ENCODE results near the gene RAD51B. TPM values are rescaled to one million over a fixed set of nuclear protein-coding genes. Genes with fewer than 3 reads are reported as not detected.

Gene RAD51B
- polyA plus RNA-seq, 1 donor (not counting 4 experiments of a cell fraction or from before 2014, with no cell fraction given), result 13.3 TPM

DNA sequence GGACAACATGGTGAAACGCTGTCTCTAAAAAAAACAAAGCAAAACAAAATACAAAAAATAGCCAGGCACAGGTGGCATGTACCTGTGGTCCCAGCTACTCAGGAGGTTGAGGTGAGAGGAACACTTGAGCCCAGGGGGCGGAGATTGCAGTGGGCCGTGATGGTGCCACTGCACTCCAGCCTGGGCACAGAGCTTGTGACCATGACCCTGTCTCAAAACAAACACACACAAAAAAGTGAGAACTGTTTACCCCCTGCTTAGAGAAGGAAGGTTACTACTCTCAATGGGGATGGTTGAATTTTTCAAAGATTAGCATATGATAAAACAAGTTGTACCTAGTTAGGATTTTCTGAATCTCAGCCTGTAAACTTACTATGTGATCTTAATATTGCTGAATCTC lies 905.3 kb downstream of the RAD51B start:
- TF ChIP-seq EZH2 (IDR thresholded peaks at IDR 0.05; ENCODE audit: low read length), result no peak
- TF ChIP-seq, protein P1, sequence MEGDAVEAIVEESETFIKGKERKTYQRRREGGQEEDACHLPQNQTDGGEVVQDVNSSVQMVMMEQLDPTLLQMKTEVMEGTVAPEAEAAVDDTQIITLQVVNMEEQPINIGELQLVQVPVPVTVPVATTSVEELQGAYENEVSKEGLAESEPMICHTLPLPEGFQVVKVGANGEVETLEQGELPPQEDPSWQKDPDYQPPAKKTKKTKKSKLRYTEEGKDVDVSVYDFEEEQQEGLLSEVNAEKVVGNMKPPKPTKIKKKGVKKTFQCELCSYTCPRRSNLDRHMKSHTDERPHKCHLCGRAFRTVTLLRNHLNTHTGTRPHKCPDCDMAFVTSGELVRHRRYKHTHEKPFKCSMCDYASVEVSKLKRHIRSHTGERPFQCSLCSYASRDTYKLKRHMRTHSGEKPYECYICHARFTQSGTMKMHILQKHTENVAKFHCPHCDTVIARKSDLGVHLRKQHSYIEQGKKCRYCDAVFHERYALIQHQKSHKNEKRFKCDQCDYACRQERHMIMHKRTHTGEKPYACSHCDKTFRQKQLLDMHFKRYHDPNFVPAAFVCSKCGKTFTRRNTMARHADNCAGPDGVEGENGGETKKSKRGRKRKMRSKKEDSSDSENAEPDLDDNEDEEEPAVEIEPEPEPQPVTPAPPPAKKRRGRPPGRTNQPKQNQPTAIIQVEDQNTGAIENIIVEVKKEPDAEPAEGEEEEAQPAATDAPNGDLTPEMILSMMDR (optimal IDR thresholded peaks at IDR 0.05 in 1 of 3, IDR thresholded peaks at IDR 0.05 in 1 of 3, conservative IDR thresholded peaks at IDR 0.05 in 1 of 3; ENCODE audit: extremely low read depth in 1 of 3, insufficient read depth in 2 of 3, low read length in 3 of 3), result no peak
- Histone ChIP-seq H3K36me3 (ENCODE audit: control insufficient read depth in 2 of 2, extremely low read depth in 1 of 2, insufficient read depth in 2 of 2, low read length in 2 of 2) (no peaks in the 10 kb centered on the region), H3K79me2 (ENCODE audit: control insufficient read depth, insufficient read depth, low read length) (no peaks in the 10 kb centered on the region), H3K9me3 (ENCODE audit: control insufficient read depth, low read depth, low read length) (no peaks in the 10 kb centered on the region), H3K4me1 (ENCODE audit: control insufficient read depth, extremely low read depth, insufficient read depth, low read length) (no peaks in the 10 kb centered on the region), H3K9me1 (ENCODE audit: control insufficient read depth, extremely low read depth, insufficient read depth, low read length) (no peaks in the 10 kb centered on the region), H2AFZ (ENCODE audit: control insufficient read depth, low read length) (no peak overlapping the region), H3K27me3 (ENCODE audit: control insufficient read depth, extremely low read depth, insufficient read depth, low read length) (no peaks in the 10 kb centered on the region), H4K20me1 (ENCODE audit: control insufficient read depth, extremely low read depth, insufficient read depth, low read length) (no peaks in the 10 kb centered on the region), H3K9ac (ENCODE audit: control insufficient read depth, extremely low read depth, insufficient read depth, low read length) (no peak overlapping the region), H3K27ac (ENCODE audit: control insufficient read depth, insufficient read depth, low read length) (no peak overlapping the region), H3K4me3 (ENCODE audit: control insufficient read depth in 2 of 3, extremely low read depth in 1 of 3, insufficient read depth in 2 of 3, low read depth in 1 of 3, low read length in 3 of 3) (no peak overlapping the region), H3K4me2 (ENCODE audit: control insufficient read depth, extremely low read depth, insufficient read depth, low read depth, low read length) (no peak overlapping the region)
- DNase-seq (ENCODE audit: low read depth, low spot score) (no peak), FAIRE-seq (no peak)
- dilution Hi-C loops (cut with MboI; ENCODE audit: extremely low pct_ligation_motif_present, low sequenced_read_pairs), result no loop called here

DNA sequence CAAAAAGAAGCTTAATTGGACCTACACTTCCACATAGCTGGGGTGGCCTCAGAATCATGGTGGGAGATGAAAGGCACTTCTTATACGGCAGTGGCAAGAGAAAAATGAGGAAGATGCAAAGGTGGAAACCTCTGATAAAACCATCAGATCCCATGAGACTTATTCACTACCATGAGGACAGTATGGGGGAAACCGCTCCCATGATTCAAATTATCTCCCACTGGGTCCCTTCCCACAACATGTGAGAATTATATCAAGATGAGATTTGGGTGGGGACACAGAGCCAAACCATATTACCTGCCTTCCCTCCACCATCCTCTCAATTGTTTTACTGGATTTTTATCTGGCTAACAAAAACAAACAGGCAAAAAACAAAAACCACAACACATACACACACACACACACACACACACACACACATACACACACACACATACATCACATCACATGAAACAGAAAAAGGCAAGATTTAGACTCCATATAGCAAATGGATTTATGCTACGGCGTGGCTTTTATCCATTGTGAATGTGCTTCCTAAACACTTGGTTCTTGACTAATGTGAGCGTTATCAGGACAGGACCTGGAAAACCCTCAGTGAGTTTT lies 906.6 kb downstream of the RAD51B start:
- H3K79me2 ChIP-seq (ENCODE audit: control insufficient read depth, insufficient read depth, low read length), result no peaks in the 10 kb centered on the region
- TF ChIP-seq, protein P1 (optimal IDR thresholded peaks at IDR 0.05 in 1 of 3, IDR thresholded peaks at IDR 0.05 in 1 of 3, conservative IDR thresholded peaks at IDR 0.05 in 1 of 3; ENCODE audit: extremely low read depth in 1 of 3, insufficient read depth in 2 of 3, low read length in 3 of 3), result no peak
- TF ChIP-seq EZH2 (IDR thresholded peaks at IDR 0.05; ENCODE audit: low read length), result no peak
- DNase-seq (ENCODE audit: low read depth, low spot score), result no peak
- no peaks in the 10 kb centered on the region for H4K20me1 ChIP-seq (ENCODE audit: control insufficient read depth, extremely low read depth, insufficient read depth, low read length)
- no peaks in the 10 kb centered on the region for H3K4me1 ChIP-seq (ENCODE audit: control insufficient read depth, extremely low read depth, insufficient read depth, low read length)
- H3K27ac ChIP-seq (ENCODE audit: control insufficient read depth, insufficient read depth, low read length), result no peak overlapping the region
- no peaks in the 10 kb centered on the region for H3K9me3 ChIP-seq (ENCODE audit: control insufficient read depth, low read depth, low read length)
- no peaks in the 10 kb centered on the region for H3K9me1 ChIP-seq (ENCODE audit: control insufficient read depth, extremely low read depth, insufficient read depth, low read length)
- H3K4me2 ChIP-seq (ENCODE audit: control insufficient read depth, extremely low read depth, insufficient read depth, low read depth, low read length), result no peak overlapping the region
- H3K27me3 ChIP-seq (ENCODE audit: control insufficient read depth, extremely low read depth, insufficient read depth, low read length), result no peaks in the 10 kb centered on the region
- H3K9ac ChIP-seq (ENCODE audit: control insufficient read depth, extremely low read depth, insufficient read depth, low read length), result no peak overlapping the region
- FAIRE-seq, result no peak
- H2AFZ ChIP-seq (ENCODE audit: control insufficient read depth, low read length), result no peak overlapping the region
- dilution Hi-C loops (cut with MboI; ENCODE audit: extremely low pct_ligation_motif_present, low sequenced_read_pairs), result no loop called here
- no peaks in the 10 kb centered on the region for H3K36me3 ChIP-seq (ENCODE audit: control insufficient read depth in 2 of 2, extremely low read depth in 1 of 2, insufficient read depth in 2 of 2, low read length in 2 of 2)
- H3K4me3 ChIP-seq (ENCODE audit: control insufficient read depth in 2 of 3, extremely low read depth in 1 of 3, insufficient read depth in 2 of 3, low read depth in 1 of 3, low read length in 3 of 3), result no peak overlapping the region

Data from keratinocyte (primary cell).